GM19035 (cell line): ENCODE data around the gene COL18A1.
"Not testable (repeated sequence)": the region's sequence is repeated elsewhere in the genome, so short reads cannot be mapped to it uniquely, and the experiment has no call there.

Source experiments
- ATAC-seq: cut with Tn5 transposase; IDR thresholded peaks from one replicate; pipeline ENCODE4 v1.9.1; 2021; ENCODE audit not compliant: unreplicated experiment

The COL18A1 gene

DNA sequence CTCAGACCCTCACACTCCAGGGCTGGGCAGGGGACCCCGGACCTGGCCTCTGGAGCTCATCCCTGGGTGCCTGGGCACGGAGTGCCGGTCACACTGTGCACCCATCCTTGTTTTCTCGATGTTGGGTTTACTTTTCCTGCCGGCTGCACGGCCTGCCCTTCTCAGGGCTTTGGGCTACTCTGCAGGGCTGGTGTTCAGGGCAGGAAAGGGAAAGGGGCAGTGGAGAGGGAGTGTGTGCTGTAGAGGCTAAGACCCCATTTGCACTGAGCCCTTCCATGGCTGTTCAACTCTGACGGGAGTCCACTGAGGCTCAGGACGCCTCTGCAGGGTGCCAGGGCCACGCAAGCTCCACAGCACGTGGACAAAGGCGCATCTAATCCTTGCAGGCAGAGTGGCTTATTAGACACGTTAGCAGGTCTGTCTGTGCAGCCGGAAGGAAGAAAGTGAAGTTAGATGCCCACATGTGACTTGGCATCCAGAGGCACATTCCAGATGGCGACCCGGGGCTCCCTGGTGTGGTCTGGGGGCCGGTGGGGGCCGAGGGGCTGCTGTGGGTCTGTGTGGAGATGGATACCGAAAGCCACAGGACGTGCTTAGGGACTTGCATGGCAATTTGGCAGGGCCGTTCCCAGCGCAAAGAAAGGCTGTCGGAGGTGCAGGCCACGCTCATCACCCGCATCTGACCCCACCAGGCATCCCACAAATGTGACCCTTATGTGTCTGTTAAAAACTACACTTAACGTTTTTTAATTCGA lies 33.6 kb downstream of the COL18A1 start:
- ATAC-seq = no peak

GRCh38 chr21:45439161-45439872 lies 34.4 kb downstream of the COL18A1 start:
- ATAC-seq = no peak

GRCh38 chr21:45439901-45440461 lies 35.0 kb downstream of the COL18A1 start:
- ATAC-seq = no peak

- no peak for ATAC-seq
Measured at GRCh38 chr21:45440736-45441350, 35.9 kb downstream of the COL18A1 start.

DNA sequence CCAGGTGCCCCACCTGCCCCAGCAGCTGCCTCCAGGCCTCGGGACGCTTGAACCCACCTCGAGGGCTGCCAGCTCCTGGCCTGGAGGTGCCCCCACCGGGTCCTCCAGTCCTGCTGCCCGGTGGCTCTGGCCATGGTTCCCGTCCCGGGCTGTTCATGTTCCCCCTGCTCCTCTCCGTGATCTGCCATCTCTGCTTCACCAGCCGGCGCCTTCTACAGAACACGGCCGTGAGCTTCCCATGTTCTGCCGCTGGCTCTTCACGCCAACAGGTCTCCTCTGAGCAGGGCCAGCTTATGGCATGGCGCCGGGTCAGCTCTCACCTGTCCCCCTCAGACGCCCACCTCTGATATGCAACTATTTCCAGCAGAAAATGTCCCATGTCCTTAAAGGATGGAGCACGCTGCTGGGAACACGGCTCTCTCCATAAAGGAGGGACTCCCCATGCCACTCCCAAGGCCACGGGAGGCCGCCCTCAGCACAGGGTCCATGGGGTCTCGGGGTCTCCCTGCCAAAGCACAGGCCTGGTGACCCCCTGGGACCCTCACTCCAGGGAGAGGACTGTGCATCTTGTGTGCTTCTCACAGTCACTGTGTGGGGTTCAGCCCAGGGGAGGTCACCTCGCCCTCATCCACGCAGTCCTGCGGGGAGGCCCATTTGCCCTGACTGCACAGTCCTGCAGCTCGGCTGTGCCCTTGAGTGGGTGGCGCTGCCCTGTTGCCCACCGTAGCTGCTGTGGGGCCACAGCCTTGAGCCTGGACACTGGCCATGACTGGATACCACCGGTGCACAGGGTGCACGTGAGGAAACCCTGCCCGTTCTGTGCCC lies 36.7 kb downstream of the COL18A1 start:
- no peak for ATAC-seq

DNA sequence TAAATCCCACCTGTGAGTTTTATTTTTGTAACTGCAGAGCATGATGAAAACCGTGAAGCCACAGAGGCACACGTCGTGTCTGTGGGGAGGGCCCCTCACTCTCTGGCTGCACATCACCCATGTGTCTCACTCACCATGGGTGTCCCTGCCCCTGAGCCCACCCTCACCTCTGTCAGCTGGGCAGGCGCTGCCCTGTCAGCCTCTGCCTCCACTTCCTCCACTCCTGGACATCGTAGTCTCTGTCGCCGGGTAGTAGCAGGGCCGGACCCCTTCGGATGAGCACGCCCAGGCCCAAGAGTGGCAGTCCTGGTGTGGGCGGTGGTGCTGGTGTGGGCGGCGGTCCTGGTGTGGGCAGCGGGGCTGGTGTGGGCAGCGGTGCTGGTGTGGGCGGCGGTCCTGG lies 37.3 kb downstream of the COL18A1 start:
- no peak for ATAC-seq

- not testable (repeated sequence) for ATAC-seq
Measured at GRCh38 chr21:45442686-45443594, 38.0 kb downstream of the COL18A1 start.

DNA sequence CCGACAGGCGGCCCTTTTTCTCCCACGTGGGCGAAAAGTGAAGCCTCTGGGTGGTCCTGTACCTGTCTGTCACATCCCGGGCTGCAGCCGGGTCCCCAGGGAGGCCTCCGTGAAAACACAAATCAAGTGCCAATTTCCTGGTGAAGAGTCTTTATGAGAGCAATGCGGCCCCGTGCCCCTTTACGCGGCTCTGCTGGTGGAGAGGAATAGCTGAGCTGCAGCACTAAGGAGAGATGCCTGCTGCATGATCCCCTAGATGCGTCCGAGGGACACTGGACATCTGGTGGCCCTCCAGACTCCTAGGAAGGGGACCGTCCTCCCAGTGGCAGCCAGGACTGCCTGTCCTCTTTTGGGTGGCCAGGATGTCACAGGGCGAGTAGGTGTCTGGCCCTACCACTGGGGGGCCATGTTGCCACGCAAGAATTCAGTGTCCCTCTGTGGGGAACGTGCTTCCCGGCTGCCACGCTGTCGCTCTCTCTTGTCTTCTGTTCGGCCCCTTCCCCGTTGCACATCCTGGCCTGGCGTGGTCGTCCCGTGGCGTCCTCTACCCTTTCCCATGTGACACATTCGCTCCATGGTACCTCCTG lies 38.7 kb downstream of the COL18A1 start:
- no peak for ATAC-seq

GRCh38 chr21:45444385-45444784 lies 39.4 kb downstream of the COL18A1 start:
- ATAC-seq = no peak

DNA sequence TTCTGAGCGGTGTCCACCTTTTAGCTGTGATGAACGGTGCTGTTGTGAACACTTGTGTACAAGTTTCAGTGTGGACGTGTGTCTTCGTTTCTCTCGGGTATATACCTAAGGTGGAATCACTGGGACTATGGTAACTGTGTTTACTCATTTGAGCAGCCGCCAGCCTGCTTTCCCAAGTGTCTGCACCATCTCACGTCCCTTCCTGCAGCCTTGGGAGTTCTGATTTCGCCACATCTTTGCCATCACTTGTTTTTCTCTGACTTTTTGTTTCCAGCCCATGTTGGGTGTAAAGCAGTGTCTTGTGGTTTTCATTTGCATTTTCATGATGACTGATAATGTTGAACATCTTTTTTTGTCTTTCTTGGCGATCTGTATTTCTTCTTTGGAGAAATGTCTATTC lies 40.4 kb downstream of the COL18A1 start:
- ATAC-seq = no peak

- ATAC-seq = no peak
Measured at GRCh38 chr21:45447821-45448220, 42.9 kb downstream of the COL18A1 start.

- no peak for ATAC-seq
Measured at GRCh38 chr21:45448283-45448809, 43.4 kb downstream of the COL18A1 start.

DNA sequence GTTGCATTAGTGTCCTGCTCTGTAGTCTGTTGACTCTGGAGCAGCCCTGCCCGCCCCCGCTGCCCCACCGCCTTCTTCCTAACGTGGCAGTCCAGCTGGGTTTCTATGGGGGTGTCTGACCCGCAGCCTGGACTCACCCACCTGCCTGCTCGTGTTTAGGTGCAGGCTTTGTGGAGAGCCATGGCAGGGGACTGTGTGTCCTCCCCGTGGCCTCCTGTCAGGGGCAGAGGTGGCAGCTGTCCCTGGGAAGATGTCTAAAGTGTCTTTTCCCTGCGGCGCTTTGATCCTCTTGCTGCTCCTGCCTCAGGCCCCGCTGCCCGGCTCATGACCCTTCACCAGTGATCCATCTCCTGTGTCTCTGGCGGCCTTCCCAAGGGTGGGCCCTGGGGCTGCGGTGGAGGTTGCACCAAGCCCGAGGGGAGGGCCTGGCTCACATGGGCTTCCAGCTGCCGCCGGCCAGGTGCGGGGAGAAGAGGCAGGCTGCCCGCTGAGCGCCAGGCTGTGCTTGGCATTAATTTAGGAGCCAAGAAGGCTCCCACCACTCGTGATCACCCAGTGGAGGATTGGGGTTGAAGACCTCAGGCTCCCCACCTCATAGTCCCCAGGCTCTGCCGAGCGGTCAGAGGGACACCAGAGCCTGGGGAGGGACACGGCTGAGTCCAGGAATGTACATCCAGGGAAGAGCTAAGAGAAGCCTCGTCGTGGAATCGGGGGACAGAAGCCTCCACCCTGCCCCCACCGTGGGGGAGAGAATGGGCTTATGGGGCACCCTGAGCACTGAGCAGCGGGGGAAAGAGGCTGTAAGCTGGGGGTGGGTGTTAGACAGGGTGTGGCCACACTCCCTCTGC lies 44.1 kb downstream of the COL18A1 start:
- ATAC-seq = no peak

- ATAC-seq = no peak
Measured at GRCh38 chr21:45449658-45450422, 44.9 kb downstream of the COL18A1 start.

GRCh38 chr21:45450423-45451090 lies 45.6 kb downstream of the COL18A1 start:
- no peak for ATAC-seq

GRCh38 chr21:45451091-45451740 lies 46.3 kb downstream of the COL18A1 start:
- ATAC-seq = no peak

- ATAC-seq = no peak
Measured at GRCh38 chr21:45451771-45452182, 46.8 kb downstream of the COL18A1 start.
